GM21447 (cell line): ENCODE measurements around the gene LRP1B.
"Not testable (repeated sequence)": the region's sequence is repeated elsewhere in the genome, so short reads cannot be mapped to it uniquely, and the experiment has no call there.

Source experiments
- ATAC-seq: cut with Tn5 transposase; IDR thresholded peaks from one replicate; pipeline ENCODE4 v1.9.1; 2021; ENCODE audit not compliant: unreplicated experiment

Gene LRP1B

GRCh38 chr2:140596447-140596846, 1534.4 kb downstream of the LRP1B start:
- no peak for ATAC-seq

DNA sequence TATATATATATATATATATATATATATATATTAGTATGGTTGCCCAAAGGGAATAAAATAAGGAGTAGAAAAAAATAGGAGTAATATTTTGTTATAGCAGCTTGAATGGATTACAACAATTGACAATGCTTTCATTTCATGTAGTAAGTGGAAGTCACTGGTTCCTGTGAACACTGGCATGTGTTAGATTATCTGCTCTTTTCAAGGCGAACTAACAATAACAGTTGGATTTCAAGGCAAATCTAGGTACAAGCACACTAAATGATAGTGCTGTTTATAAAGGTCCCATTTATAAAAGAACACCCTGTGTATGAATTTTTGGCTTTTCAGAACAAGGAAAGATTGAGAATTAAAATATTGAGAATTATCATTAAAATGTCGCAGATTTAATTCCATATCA, 1535.7 kb downstream of the LRP1B start:
- ATAC-seq = no peak

GRCh38 chr2:140593132-140593531, 1537.7 kb downstream of the LRP1B start:
- ATAC-seq = no peak

- ATAC-seq = no peak
These were observed 1541.1 kb downstream of the LRP1B start for GRCh38 chr2:140589696-140590095.

GRCh38 chr2:140589273-140589672, 1541.5 kb downstream of the LRP1B start:
- ATAC-seq = no peak

GRCh38 chr2:140586379-140586778, 1544.4 kb downstream of the LRP1B start:
- ATAC-seq = peak; percentile 83

GRCh38 chr2:140585016-140585415, 1545.8 kb downstream of the LRP1B start:
- no peak for ATAC-seq

- no peak for ATAC-seq
These were observed 1546.3 kb downstream of the LRP1B start for GRCh38 chr2:140584471-140584870.

DNA sequence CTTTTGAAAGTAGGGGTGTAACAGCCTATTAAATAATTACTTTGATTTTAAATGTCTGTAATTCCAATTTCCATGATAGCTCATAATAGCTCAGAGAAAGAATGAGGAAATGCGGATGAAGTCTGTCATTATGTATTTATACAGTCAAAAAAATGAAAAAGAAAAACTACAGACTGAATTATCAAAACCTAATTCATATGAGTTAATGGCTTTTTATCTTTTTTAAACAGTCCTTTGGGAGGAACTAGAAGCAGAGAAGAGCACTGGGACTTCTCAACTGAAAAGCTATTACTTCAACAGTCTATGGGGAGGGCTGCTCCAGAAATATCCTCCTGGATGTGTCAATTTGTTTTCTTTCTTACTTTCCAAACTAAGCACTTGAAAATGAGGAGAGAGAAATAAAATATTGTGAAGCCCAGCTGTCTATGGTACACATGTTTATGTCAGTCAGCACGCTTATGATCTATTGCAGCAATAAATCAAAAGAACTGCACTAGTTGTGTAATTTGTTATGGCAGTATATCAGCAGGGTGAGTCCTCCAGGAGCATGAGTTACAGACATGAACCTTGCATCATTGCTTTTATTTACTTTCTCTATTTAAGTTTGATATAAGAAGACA, 1550.2 kb downstream of the LRP1B start:
- no peak for ATAC-seq

GRCh38 chr2:140577453-140577852, 1553.4 kb downstream of the LRP1B start:
- no peak for ATAC-seq

DNA sequence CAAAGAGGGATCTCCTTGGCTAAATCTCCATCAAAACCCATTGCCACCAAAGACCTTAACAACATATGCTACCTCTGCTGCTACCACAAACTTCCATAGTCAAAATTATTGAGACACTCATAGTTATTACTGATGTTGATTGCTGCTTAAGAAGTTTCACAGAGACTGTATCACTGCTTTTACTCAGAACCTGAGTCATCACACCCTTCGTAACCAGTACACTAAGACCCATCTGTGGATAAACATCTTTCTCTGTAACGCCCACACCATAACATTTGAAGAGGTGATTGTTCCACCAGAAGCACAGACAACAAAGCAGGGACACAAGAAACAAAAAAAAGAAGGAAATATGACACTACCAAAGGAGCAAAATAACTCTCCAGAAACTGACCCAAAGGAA, 1563.1 kb downstream of the LRP1B start:
- ATAC-seq = no peak

- no peak for ATAC-seq
These were observed 1565.1 kb downstream of the LRP1B start for GRCh38 chr2:140565756-140566155.

DNA sequence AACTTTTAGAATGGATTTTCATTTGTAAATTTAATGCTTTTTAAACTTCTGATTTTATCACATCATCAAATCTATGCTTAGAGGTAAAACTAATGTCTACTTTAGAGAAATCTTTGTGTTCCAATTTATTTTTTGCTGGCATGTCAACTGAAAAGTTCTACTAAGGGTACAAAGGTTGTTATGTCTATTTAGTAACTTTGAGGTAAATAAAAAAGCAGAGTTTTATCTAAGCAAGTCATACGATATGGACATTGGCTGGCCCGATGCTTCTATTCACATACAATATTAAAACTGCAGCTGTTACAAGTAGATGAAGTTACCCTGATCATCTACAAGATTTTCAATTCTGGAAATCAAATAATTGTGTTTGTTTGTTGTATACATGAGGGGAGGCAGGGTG, 1575.1 kb downstream of the LRP1B start:
- no peak for ATAC-seq

GRCh38 chr2:140552634-140553033, 1578.2 kb downstream of the LRP1B start:
- ATAC-seq = no peak

DNA sequence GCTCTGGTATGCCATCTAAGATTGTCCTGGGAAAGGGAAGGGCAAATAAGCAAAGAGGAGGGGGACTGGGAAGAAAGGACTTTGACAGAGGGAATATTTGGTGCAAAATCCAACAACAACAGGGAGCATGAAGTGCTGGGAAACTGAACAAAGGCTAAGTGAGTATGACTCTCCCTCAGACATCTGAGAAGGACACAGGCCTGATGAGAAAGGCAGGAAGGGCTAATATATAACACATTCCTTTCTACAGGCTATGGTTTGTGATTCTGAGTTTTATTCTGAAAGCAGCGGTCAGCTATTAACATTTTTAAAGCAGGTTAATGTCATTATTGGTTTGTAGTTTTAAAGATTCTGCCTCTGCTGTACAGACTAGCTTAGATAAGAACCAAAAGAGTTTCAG, 1579.5 kb downstream of the LRP1B start:
- no peak for ATAC-seq

DNA sequence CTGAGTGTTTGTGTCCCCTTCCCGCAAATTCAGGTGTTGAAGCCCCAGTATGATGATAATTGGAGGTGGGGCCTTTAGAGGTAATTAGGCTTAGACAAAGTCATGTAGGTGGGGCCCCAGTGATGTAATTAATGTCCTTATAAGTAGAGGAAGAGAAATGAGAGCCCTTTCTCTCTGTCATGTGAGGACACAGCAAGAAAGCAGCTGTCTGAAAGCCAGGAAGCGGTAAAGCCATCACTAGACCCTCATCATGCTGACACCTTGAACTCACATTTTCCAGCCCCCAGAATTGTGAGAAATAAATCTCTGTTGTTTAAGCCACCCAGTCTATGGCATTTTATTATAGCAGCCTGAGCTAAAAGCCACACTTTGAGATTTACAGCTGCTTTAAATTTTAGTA, 1580.0 kb downstream of the LRP1B start:
- no peak for ATAC-seq

DNA sequence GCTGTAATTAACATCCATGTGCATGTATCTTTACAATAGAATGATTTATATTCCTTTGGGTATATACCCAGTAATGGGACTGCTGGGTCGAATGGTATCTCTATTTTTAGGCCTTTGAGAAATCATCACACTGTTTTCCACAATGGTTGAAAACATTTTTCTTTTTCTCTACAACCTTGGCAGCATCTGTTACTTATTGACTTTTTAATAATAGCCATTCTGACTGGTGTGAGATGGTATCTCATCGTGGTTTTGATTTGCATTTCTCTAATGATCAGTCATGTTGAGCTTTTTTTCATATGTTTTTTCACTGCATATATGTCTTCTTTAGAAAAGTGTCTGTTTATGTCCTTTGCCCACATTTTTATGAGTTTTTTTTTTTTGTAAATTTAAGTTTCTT, 1586.0 kb downstream of the LRP1B start:
- ATAC-seq = not testable (repeated sequence)

- no peak for ATAC-seq
These were observed 1588.2 kb downstream of the LRP1B start for GRCh38 chr2:140542627-140543026.

GRCh38 chr2:140539242-140539875, 1591.5 kb downstream of the LRP1B start:
- ATAC-seq = no peak

DNA sequence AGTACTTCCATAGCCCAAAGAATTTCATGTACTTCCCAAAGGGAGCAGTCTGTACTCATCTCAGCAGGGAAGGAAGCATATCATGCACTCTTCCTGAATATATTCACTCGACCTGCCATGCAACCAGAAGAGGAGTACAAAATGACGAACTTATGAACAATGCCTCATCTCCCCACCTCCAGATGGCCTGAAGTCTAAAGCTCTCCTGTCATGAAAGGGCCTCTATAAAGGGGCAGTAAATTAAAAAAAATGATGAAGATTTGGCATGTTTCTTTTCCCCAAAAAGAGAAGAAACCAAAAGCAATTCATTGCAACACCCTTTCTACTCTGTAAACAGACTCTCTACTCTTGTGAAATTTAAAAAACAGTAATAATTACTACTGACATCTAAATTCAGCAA, 1601.1 kb downstream of the LRP1B start:
- ATAC-seq = no peak

DNA sequence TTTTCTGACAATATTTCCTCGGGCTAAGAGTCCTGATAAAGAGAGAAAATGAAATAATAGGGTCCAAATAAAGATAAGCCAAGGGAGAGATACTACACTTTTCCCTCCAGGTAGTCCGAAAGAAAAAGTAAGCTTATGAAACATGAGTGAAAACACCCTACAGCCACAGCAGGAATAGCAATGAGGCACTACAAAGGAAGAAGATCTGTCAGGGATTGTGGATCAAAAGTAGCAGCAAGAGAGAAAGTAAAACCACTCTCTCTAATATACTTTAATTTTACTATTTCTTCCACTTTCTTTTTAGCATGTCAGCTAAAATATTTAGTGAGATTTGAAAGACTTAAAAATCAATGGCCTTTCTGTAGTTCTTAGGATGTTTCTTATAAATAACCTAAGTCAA, 1601.8 kb downstream of the LRP1B start:
- no peak for ATAC-seq

DNA sequence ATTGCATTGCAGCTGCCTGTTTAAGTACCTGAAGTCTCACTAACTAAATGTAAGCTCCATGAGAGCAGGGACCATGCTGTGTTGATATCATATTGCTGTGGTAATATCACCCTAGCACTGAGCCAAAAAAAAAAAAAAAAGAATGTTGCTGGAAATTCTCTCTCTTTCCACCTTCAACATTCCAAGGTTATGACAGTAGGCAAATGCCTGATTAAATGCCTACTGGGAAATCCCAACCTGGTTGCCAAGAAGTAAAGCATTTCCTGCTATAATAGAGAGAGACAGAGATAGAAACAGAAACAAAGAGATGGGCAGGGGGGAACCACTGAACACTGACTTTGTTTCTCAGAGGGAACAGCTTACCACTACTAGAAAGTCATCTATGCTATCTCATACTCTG, 1604.2 kb downstream of the LRP1B start:
- no peak for ATAC-seq

DNA sequence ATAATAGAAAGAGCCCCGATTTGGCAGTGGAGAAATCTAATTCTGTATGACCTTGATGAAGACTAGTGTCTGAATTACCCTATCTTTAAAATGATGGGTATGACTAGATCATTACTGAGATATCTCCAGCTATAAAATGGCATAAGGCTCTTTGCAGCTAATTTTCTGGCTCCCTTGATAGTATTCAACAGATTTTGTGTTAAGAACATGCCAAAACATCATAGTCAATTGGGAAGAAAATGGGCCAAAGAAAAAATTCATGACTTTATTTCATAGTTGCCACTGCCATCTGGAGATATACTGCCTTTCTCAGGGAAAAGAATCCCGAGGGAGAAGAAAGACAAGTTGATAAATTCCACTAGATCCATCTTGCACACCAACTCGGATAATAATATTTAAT, 1618.7 kb downstream of the LRP1B start:
- ATAC-seq = no peak
